Upper lobe of left lung (tissue), 4 donors: ENCODE results near the gene HIC2.

Experiments used
- EP300 ChIP-seq, 4 donors: sonication (generic); formaldehyde crosslinking; IDR thresholded peaks; one replicate each; pipeline ENCODE4 v1.5.1; 2017; ENCODE audit warnings: antibody characterized with exemption in 4 of 4, control low read depth in 2 of 4
- TF ChIP-seq, protein P1 (sequence below), 6 experiments: fragments of 450-650 bp in 4 of 6; fragments of 200-600 bp in 2 of 6; sonication (generic) in 2 of 6; IDR thresholded peaks; one replicate each; pipeline ENCODE4 v1.5.1; 2016 to 2019; ENCODE audit warnings: antibody characterized with exemption in 6 of 6

DNA sequence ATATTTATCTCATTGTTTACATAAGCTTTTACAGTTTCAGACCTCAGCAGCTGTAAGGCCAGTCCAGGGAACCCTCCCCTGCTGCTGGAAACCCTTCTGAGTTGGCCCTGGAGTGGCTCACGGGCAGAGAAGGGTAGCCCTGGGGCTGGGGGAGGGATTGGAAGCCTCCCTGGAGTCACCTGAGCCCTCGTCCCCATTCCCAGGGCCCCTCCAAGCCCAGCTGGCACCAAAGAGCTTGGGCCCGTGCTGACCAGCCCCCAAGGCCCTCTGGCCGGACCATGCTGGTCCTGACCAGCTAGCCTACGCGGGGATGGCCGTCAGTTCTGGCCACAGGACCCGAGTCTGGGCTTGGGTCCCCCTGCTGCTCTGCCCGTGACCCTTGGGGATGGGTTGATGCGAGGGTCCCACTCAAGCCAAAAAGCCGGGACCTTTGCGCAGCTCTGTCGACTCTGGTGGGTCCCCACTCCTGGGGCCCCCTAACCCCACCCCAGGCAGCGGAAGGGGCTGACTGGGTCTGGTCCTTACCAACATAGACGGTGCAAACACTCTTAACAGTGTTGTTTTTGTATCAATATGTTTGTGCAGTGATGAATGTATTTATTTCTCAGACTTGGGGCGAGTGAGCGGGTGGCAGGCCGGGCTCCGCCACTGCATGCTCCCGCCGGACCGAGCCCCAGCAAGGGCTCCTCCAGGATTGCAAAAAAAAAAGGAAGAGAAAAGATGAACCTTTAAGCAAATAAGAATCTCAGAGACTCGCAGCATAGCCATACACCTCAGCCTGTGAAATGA lies 32.6 kb downstream of the HIC2 start:
- TF ChIP-seq, protein P1, sequence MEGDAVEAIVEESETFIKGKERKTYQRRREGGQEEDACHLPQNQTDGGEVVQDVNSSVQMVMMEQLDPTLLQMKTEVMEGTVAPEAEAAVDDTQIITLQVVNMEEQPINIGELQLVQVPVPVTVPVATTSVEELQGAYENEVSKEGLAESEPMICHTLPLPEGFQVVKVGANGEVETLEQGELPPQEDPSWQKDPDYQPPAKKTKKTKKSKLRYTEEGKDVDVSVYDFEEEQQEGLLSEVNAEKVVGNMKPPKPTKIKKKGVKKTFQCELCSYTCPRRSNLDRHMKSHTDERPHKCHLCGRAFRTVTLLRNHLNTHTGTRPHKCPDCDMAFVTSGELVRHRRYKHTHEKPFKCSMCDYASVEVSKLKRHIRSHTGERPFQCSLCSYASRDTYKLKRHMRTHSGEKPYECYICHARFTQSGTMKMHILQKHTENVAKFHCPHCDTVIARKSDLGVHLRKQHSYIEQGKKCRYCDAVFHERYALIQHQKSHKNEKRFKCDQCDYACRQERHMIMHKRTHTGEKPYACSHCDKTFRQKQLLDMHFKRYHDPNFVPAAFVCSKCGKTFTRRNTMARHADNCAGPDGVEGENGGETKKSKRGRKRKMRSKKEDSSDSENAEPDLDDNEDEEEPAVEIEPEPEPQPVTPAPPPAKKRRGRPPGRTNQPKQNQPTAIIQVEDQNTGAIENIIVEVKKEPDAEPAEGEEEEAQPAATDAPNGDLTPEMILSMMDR (IDR thresholded peaks at IDR 0.05), result no peak
- no peak for TF ChIP-seq EP300 (IDR thresholded peaks at IDR 0.05)
